NT2/D1 (cell line): ENCODE results near the gene CTRB2.
A peak's percentile ranks its signal among the peaks of the same experiment; 100 is the strongest.

Experiments used
- DNase-seq: peaks from one replicate; pipeline ENCODE4 v3.0.0-alpha.2; 2011; ENCODE audit warnings: low read depth, low spot score
- H3K27me3 ChIP-seq: 2 replicates; pipeline ENCODE4 v1.6.0; 2011; ENCODE audit warnings: mild to moderate bottlenecking; ENCODE audit not compliant: insufficient read length, insufficient read depth
- H3K36me3 ChIP-seq: 2 replicates; pipeline ENCODE4 v1.6.1; 2011; ENCODE audit warnings: mild to moderate bottlenecking, low read length, mixed read lengths; ENCODE audit not compliant: insufficient read depth, insufficient read length
- H3K4me1 ChIP-seq: 2 replicates; pipeline ENCODE4 v1.5.1; 2011; ENCODE audit not compliant: insufficient read depth, insufficient read length
- H3K4me3 ChIP-seq: 2 replicates; pipeline ENCODE4 v1.5.1; 2011; ENCODE audit warnings: low read depth; ENCODE audit not compliant: insufficient read length
- H3K9ac ChIP-seq: 2 replicates; pipeline ENCODE4 v1.6.0; 2011; ENCODE audit warnings: low read depth; ENCODE audit not compliant: insufficient read length
- H3K9me3 ChIP-seq: 2 replicates; pipeline ENCODE4 v1.5.1; 2011; ENCODE audit warnings: mild to moderate bottlenecking, low read length; ENCODE audit not compliant: insufficient read depth
- SUZ12 ChIP-seq: IDR thresholded peaks from 2 replicates; pipeline ENCODE4 v1.6.1; 2011; ENCODE audit not compliant: insufficient read length, insufficient read depth; ENCODE audit errors: extremely low read depth
- YY1 ChIP-seq: IDR thresholded peaks from 2 replicates; pipeline ENCODE4 v1.6.1; 2011; ENCODE audit not compliant: insufficient read length, insufficient read depth
- ZNF274 ChIP-seq: IDR thresholded peaks from 2 replicates; pipeline ENCODE4 v1.6.1; 2011; ENCODE audit warnings: mild to moderate bottlenecking, low read depth, low read length

CTRB2 gene

DNA sequence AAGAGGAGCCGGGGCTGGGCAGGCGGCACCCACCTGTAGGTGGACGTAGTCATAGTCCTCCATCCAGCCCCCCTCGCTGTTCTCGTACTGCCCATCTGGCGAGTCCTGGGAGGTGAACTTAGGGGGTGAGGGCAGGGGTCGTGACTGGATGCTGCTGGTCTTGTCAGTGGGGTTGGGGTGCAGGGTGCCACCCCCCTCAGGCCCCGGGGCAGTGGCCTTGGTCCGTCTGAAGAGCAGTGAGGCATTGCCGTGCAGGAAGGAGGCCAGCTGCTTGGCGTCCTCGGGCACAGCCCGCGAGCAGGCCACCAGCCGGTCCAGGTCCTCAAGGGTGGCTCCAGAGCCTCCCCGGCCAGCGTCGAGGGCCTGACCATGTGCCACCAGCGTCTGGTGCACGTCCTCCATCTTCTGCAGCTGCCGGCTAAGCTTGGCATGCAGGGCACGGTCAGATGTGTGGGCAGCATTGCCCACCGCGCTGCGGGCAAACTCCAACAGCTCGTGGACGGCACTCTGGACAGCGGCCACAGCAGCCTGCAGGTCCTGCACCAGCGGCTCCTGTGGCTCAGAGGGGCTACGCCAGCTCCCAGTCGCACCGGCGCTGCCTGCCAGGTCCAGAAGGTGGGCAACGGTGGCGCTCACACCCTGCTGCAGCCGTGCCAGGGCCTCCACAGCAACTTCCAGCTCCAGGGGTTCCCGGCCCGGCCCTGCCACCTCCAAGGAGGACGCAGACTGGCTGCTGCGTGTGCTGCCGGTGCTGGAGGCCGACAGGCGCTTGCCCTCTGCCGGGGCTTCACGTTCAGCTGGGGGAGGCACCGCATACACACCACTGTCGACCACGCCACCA lies 28.1 kb upstream of the CTRB2 start:
- Histone ChIP-seq H3K4me3 (no peak overlapping the region), H3K4me1 (peaks cover 34% of the 10 kb centered on the region), H3K36me3 (peaks cover 96% of the 10 kb centered on the region), H3K9ac (no peak overlapping the region), H3K9me3 (no peaks in the 10 kb centered on the region), H3K27me3 (no peaks in the 10 kb centered on the region)
- no peak for DNase-seq
- TF ChIP-seq SUZ12 (no peak), YY1 (no peak), ZNF274 (no peak)

DNA sequence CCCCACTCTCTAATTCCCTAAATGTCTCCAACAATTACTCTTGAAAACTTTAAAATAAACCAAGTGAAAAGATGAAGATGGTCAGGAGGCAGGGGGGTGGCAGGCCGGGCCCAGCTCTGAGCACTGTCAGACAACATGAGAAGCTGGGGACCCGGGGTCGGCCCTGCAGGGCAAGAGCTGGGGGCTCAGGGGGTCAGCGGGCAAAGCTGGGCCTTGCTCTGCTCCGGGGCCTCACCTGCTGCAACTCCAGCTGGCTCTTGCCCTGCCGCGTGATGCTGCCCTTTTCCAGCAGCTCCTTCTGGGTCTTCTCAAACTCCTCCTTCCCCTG lies 26.6 kb upstream of the CTRB2 start:
- Histone ChIP-seq H3K4me3 (no peak overlapping the region), H3K27me3 (no peaks in the 10 kb centered on the region), H3K36me3 (peaks cover 96% of the 10 kb centered on the region), H3K4me1 (peaks cover 20% of the 10 kb centered on the region), H3K9me3 (no peaks in the 10 kb centered on the region), H3K9ac (peak overlapping the region; percentile 50)
- TF ChIP-seq ZNF274 (no peak), YY1 (no peak), SUZ12 (no peak)
- DNase-seq = no peak

DNA sequence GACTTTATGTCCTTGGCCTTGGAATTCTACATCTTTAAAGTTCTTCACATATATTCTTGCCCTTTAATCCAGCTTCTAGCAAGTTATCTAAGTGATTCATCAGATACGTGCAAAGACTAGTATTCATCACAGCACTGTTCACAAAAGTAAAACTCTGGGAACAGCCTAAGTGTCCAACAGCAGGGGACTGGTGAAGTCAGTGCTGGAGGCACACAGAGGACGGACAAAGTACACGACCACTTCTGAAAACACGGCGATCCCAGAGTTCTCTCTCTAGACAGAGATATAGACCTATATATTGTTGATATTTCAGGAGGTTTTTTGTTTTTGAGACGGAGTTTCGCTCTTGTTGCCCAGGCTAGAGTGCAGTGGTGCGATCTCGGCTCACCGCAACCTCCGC lies 24.6 kb upstream of the CTRB2 start:
- Histone ChIP-seq H3K27me3 (no peaks in the 10 kb centered on the region), H3K9me3 (no peaks in the 10 kb centered on the region), H3K4me3 (no peak overlapping the region), H3K4me1 (peaks cover 16% of the 10 kb centered on the region), H3K9ac (no peak overlapping the region), H3K36me3 (peaks cover 94% of the 10 kb centered on the region)
- TF ChIP-seq SUZ12 (no peak), YY1 (no peak), ZNF274 (no peak)
- DNase-seq = no peak

DNA sequence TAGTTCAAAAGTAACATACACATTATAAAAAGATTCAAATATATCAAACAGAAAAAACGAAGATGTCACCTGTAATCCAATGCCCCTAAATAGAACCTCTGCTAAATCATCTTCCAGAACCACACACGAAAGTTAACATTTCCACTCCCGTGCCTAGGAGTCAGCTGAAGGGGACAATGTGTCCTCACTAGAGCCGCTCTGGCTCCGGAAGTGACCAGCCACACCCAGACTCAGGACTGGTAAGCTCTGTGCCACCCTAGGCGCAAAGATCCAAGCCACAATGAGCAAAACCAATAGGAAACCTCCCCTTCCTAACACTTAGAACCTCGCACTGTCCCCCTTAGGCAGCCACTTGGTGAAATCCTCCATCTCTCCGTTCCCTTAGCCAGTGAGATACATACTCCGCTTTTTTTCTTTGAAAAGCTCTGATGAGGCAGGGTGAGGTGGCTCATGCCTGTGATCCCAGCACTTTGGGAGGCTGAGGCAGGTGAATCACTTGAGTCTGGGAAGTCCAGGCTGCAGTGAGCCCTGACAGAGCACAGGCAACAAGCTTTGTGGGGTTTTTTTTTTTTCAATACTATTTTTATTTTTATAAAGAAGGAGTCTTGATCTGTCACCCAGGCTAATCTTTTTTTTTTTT lies 23.6 kb upstream of the CTRB2 start:
- no peak for DNase-seq
- no peak overlapping the region for H3K4me3 ChIP-seq
- no peak overlapping the region for H3K9ac ChIP-seq
- no peak for TF ChIP-seq YY1
- TF ChIP-seq ZNF274 = no peak
- no peak for TF ChIP-seq SUZ12
- H3K4me1 ChIP-seq = peaks cover 18% of the 10 kb centered on the region
- H3K9me3 ChIP-seq = no peaks in the 10 kb centered on the region
- peaks cover 84% of the 10 kb centered on the region for H3K36me3 ChIP-seq
- H3K27me3 ChIP-seq = no peaks in the 10 kb centered on the region

DNA sequence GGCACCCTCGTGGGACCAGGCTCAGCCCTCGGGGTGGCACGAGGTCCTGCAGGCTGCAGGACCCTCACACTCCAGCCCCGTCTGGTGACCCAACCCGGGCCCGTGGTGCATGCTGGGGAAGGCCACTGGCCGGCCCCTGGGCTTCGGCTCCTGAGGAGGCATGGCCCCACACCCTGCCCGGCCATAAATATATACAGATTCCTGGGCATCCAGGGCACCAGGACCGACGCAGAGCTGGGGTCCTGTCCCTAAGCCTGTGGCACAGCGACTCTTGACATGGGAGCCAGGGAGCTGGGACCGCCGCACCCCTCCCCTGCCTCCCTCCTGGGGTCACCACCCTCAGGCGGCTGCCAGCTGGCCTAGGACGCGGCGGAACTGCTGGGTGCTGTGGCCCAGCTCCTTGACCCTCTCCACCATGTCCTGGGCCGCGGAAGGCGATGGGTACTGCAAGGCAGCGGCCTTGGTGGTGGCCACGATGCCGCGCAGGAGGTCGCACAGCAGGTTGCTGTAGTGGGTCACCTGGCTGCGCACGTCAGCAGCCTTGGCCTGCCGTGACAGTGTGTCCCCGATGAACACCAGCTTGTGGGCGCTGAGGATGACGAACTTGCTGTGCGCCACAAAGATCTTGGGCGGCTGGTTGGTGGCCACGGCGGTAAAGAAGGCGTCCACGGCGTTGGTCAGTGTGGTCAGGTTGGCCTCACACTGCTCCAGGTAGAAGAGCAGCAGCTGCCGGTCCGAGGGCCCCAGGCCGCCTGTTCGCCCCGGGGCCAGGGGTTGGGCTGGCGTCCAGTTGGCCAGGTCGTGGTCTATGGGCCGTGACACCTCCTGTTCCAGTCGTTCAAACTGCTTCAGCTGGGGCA lies 22.4 kb upstream of the CTRB2 start:
- Histone ChIP-seq H3K9ac (no peak overlapping the region), H3K4me1 (peaks cover 21% of the 10 kb centered on the region), H3K36me3 (peaks cover 72% of the 10 kb centered on the region), H3K4me3 (no peak overlapping the region), H3K27me3 (no peaks in the 10 kb centered on the region), H3K9me3 (no peaks in the 10 kb centered on the region)
- TF ChIP-seq SUZ12 = no peak
- TF ChIP-seq ZNF274 = no peak
- TF ChIP-seq YY1 = no peak
- no peak for DNase-seq

DNA sequence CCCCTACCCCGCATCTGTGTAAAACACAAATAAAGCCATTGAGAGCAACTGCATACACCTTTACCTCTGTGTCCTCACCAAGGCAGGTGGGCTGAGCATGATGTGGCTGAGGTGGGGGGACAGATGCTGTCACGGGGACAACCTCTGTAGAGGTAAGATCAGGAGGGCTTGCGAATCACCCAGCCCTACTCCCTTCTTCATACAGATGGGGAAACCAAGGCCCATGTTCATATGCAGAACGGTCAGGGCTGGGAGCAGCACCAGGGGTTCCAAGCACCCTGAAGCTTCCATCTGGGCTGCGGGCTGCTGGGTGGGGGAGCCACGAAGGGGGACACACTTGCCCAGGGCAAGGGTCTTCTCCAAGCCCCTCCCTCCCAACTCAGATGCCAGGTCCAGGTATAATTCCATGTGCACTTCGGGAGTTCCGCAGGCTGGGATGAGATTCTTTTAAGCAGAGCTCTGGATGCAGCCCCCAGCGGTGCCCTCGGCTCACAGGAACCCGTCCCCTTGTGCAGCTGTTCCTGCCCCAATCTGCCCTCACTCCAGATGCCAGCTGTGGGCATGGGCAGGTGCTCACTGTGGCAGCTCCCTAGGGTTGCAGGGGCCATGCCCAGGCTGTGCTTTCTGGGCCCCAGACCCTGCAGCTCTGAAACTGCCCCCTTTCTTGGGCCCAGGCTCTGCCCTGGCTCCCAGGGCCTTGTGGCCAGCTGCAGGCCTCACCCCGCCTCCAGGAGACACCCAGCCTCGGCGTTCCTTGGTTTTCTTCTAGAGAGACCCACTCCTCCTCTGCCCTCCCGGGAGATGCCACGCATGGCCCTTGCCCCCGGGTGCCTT lies 21.4 kb upstream of the CTRB2 start:
- TF ChIP-seq SUZ12 (no peak), YY1 (no peak), ZNF274 (no peak)
- no peaks in the 10 kb centered on the region for H3K9me3 ChIP-seq
- DNase-seq = no peak

More for the DNA sequence above, 21.4 kb upstream of the CTRB2 start:
- Histone ChIP-seq H3K4me3 (no peak overlapping the region), H3K4me1 (peaks cover 13% of the 10 kb centered on the region), H3K27me3 (no peaks in the 10 kb centered on the region), H3K36me3 (peaks cover 62% of the 10 kb centered on the region), H3K9ac (no peak overlapping the region)
